Measurements from ENCODE around the gene A4GALT. TPM values are rescaled to one million over a fixed set of nuclear protein-coding genes. Genes with fewer than 3 reads are reported as not detected.

A4GALT gene
- total RNA-seq, 6 donors from 2014 or later = 7.7 to 30.0 (median 16.1) TPM

DNA sequence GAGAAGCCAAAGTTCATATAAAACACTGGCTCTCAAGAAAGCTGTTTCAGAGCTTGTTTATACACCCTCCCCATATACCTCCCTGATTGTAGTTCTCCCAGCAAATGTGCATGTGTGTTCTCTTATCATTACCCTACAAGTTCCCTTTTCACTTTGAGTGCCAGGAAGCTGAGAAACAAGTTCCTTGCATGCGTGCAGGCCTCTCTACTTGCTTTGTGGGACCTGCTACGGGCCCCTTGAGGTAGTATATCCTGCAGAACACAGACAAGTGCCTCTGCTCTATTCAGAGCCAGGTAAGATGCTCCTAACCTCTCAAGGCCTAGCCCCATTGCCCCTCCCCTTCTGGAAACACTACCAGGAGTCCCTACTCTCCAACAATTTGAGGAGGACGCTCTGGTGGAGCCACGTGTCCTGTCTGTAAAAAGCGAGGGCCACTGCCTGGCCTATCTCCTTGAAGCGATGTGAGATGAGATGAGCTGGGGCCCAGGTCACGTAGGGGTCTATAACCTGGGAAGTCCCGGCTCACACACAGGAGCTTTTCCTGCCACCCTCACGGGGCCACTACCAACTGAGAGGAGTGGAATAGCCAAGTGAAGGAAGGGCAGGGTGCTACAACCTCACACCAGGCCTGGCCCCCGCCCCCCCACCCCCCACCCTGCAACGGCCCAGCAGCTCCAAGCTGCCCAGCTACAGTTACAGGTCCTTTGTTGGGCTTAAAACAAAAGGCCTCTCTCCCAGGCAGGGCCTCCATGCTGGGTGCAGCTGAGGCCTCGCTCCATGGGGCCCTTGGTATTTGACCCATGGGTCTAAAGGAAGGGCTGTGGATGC, 77.7 kb downstream of the A4GALT start:
- peaks cover 58 to 73% (median 67%) of the 10 kb centered on the region in 4 donors for H3K4me1 ChIP-seq
- TF ChIP-seq POLR2A (IDR thresholded peaks at IDR 0.05) (no peak), EP300 (IDR thresholded peaks at IDR 0.05) (no peak), POLR2AphosphoS5 (IDR thresholded peaks at IDR 0.05) (no peak)
- TF ChIP-seq, protein P1, sequence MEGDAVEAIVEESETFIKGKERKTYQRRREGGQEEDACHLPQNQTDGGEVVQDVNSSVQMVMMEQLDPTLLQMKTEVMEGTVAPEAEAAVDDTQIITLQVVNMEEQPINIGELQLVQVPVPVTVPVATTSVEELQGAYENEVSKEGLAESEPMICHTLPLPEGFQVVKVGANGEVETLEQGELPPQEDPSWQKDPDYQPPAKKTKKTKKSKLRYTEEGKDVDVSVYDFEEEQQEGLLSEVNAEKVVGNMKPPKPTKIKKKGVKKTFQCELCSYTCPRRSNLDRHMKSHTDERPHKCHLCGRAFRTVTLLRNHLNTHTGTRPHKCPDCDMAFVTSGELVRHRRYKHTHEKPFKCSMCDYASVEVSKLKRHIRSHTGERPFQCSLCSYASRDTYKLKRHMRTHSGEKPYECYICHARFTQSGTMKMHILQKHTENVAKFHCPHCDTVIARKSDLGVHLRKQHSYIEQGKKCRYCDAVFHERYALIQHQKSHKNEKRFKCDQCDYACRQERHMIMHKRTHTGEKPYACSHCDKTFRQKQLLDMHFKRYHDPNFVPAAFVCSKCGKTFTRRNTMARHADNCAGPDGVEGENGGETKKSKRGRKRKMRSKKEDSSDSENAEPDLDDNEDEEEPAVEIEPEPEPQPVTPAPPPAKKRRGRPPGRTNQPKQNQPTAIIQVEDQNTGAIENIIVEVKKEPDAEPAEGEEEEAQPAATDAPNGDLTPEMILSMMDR (IDR thresholded peaks at IDR 0.05) = no peak
- WGBS, 2 donors = 47 to 65% methylated on average over 4 to 12 of the region's 12 CpGs
- no peak for ATAC-seq (ENCODE audit: low FRiP score in 2 of 2)
- peak overlapping the region; percentile 81 to 95 (median 90) for H3K27ac ChIP-seq
- peak in 1 of 2 donors; percentile 69 for DNase-seq
- no peak overlapping the region for H3K4me3 ChIP-seq
- H3K9me3 ChIP-seq = no peaks in the 10 kb centered on the region
- H3K27me3 ChIP-seq = no peaks in the 10 kb centered on the region
- H3K36me3 ChIP-seq = no peaks in the 10 kb centered on the region

Small RNAs within 50 kb of the gene (small RNA-seq; reads per million reads assigned to genes)
- 0 reads per million in 4 donors for gene RF00019

Other genes starting within 250 kb of the A4GALT start
- 10 to 100 TPM; 21.2 to 36.2 (median 29.3) TPM for gene RRP7A, start 201.1 kb downstream of the A4GALT start, total RNA-seq
- gene SERHL2, start 166.9 kb downstream of the A4GALT start, total RNA-seq = 1 to 10 TPM in 5 of 6 donors, not detected in 1; 1.1 to 4.9 (median 2.2) TPM
- 10 to 100 TPM; 38.0 to 74.5 (median 55.6) TPM for gene POLDIP3, start 106.0 kb downstream of the A4GALT start, total RNA-seq
- 1 to 10 TPM in 1 of 6 donors, under 1 TPM in 2, not detected in 3; 0.44 to 1.2 (median 0.78) TPM for gene ATP5MGL, start 80.3 kb downstream of the A4GALT start, total RNA-seq
- 100 to 1,000 TPM in 5 of 6 donors, 10 to 100 TPM in 1; 79.6 to 265 (median 220) TPM for gene CYB5R3, start 71.5 kb downstream of the A4GALT start, total RNA-seq
- 10 to 100 TPM; 25.9 to 60.8 (median 41.9) TPM for gene ARFGAP3, start 136.4 kb upstream of the A4GALT start, total RNA-seq